Endothelial cell of umbilical vein (primary cell): ENCODE results near the gene KCNQ5. TPM values are rescaled to one million over a fixed set of nuclear protein-coding genes. Genes with fewer than 3 reads are reported as not detected.

Source experiments
- BruUV-seq: library from RNA; stranded (reverse); fragments of 400-500 nt; replicated peaks from 2 replicates; lab custom pipeline; 2021; lab: Mats Ljungman, UMichigan
- CTCF ChIA-PET: fragments of 300-600, 350-600 bp; sonication (Branson Sonifier 250); formaldehyde crosslinking; loops from one replicate; lab custom pipeline; 2021; ENCODE audit warnings: antibody characterized with exemption, inconsistent platforms; lab: Charles Lee
- POLR2A ChIA-PET: fragments of 300-600, 350-600 bp; sonication (Branson Sonifier 250); formaldehyde crosslinking; loops from one replicate; lab custom pipeline; 2021; ENCODE audit warnings: antibody characterized with exemption, inconsistent platforms; lab: Charles Lee
- DNase-seq: peaks from one replicate; pipeline ENCODE4 v3.0.0-alpha.2; 2011; ENCODE audit warnings: low read depth, low spot score
- FAIRE-seq: peaks from 2 replicates; lab custom pipeline; 2011; peaks lifted over from hg19 to GRCh38; lab: Jason Lieb, UNC
- H2AFZ ChIP-seq: 2 replicates; pipeline ENCODE4 v1.6.0; 2012; ENCODE audit warnings: low read depth, low read length, control low read depth, inconsistent platforms
- H3K27ac ChIP-seq: 2 replicates; pipeline ENCODE4 v1.5.1; 2011; ENCODE audit warnings: low read depth, mild to moderate bottlenecking, control low read depth, low read length, moderate library complexity; ENCODE audit not compliant: insufficient read depth
- H3K27me3 ChIP-seq, 2 experiments: 2 replicates each; pipeline versions ENCODE4 v1.6.0 to v1.6.1; 2011; ENCODE audit warnings: low read length in 2 of 2, mixed read lengths in 1 of 2; ENCODE audit not compliant: control insufficient read depth in 2 of 2, insufficient read depth in 2 of 2
- H3K36me3 ChIP-seq, 2 experiments: 2 replicates in 1 of 2; 3 replicates in 1 of 2; pipeline ENCODE4 v1.5.1; 2011; ENCODE audit warnings: low read length in 2 of 2, mild to moderate bottlenecking in 1 of 2, moderate library complexity in 1 of 2; ENCODE audit not compliant: control insufficient read depth in 2 of 2, insufficient read depth in 2 of 2; ENCODE audit errors: extremely low read depth in 1 of 2
- H3K4me1 ChIP-seq: 3 replicates; pipeline ENCODE4 v1.5.1; 2011; ENCODE audit warnings: mild to moderate bottlenecking, low read length; ENCODE audit not compliant: control insufficient read depth, insufficient read depth; ENCODE audit errors: extremely low read depth
- H3K4me2 ChIP-seq: 2 replicates; pipeline ENCODE4 v1.6.1; 2011; ENCODE audit warnings: low read length, control low read depth, mixed read lengths; ENCODE audit not compliant: insufficient read depth
- H3K4me3 ChIP-seq, 3 experiments: fragments of 200-600 bp in 1 of 3; sonication (generic), shearing (Covaris generic) in 1 of 3; replicated peaks in 1 of 3; 2 replicates each; pipeline ENCODE4 v1.5.1; 2011 to 2016; ENCODE audit warnings: control low read depth in 3 of 3, low read length in 3 of 3, mild to moderate bottlenecking in 2 of 3, inconsistent platforms in 1 of 3, low read depth in 1 of 3, moderate library complexity in 1 of 3; ENCODE audit not compliant: insufficient read depth in 1 of 3
- H3K79me2 ChIP-seq: 2 replicates; pipeline ENCODE4 v1.6.0; 2012; ENCODE audit warnings: low read length, inconsistent platforms; ENCODE audit not compliant: control insufficient read depth, insufficient read depth
- H3K9ac ChIP-seq: replicated peaks from 2 replicates; pipeline ENCODE3; 2011; ENCODE audit warnings: low read length, control low read depth; ENCODE audit not compliant: insufficient read depth; ENCODE audit errors: extremely low read depth
- H3K9me1 ChIP-seq: replicated peaks from 3 replicates; pipeline ENCODE4 v1.6.0; 2011; ENCODE audit warnings: mild to moderate bottlenecking, low read length; ENCODE audit not compliant: control insufficient read depth, insufficient read depth; ENCODE audit errors: extremely low read depth
- H3K9me3 ChIP-seq: replicated peaks from 2 replicates; pipeline ENCODE4 v1.5.1; 2012; ENCODE audit warnings: low read length, inconsistent platforms; ENCODE audit not compliant: control insufficient read depth, insufficient read depth
- H4K20me1 ChIP-seq: replicated peaks from 2 replicates; pipeline ENCODE3; 2011; ENCODE audit warnings: mild to moderate bottlenecking, low read length; ENCODE audit not compliant: control insufficient read depth, insufficient read depth; ENCODE audit errors: extremely low read depth
- CTCF ChIP-seq, 2 donors: IDR thresholded peaks; 1 replicate in 1 of 2; 2 replicates in 1 of 2; pipeline ENCODE4 v1.5.1; 2011; ENCODE audit warnings: low read length in 2 of 2, mild to moderate bottlenecking in 2 of 2, moderate library complexity in 2 of 2, control low read depth in 1 of 2, inconsistent platforms in 1 of 2, low read depth in 1 of 2; ENCODE audit not compliant: insufficient read depth in 1 of 2; ENCODE audit errors: extremely low read depth in 1 of 2
- FOS ChIP-seq: IDR thresholded peaks from 2 replicates; pipeline ENCODE4 v1.6.1; 2011; ENCODE audit warnings: mild to moderate bottlenecking, low read length, moderate library complexity, borderline replicate concordance; ENCODE audit not compliant: insufficient read depth
- GATA2 ChIP-seq: IDR thresholded peaks from 2 replicates; pipeline ENCODE4 v1.7.0; 2011; ENCODE audit warnings: low read depth, mild to moderate bottlenecking, moderate library complexity, mixed read lengths, low read length; ENCODE audit not compliant: insufficient read length, insufficient read depth
- JUN ChIP-seq: IDR thresholded peaks from 2 replicates; pipeline ENCODE4 v1.6.1; 2011; ENCODE audit warnings: borderline replicate concordance, low read depth; ENCODE audit not compliant: insufficient read length, insufficient read depth
- POLR2A ChIP-seq: IDR thresholded peaks from 2 replicates; pipeline ENCODE4 v1.6.1; 2012; ENCODE audit warnings: low read depth, mild to moderate bottlenecking, control low read depth, low read length
- POLR2AphosphoS5 ChIP-seq: IDR thresholded peaks from 2 replicates; pipeline ENCODE4 v1.6.1; 2012; ENCODE audit warnings: low read depth, mild to moderate bottlenecking, control low read depth, low read length, moderate library complexity; ENCODE audit not compliant: insufficient read depth
- dilution Hi-C: fragments of 300-500 bp; cut with MboI; formaldehyde crosslinking; loops from one replicate; pipeline ENCODE4 v1.15.0; 2019; ENCODE audit warnings: low sequenced_read_pairs; ENCODE audit not compliant: extremely low pct_ligation_motif_present
- intact Hi-C: fragments of 100-400 bp; cut with micrococcal nuclease; formaldehyde crosslinking; loops from one replicate; pipeline ENCODE4 v1.10.0; 2022
- polyA plus RNA-seq, 4 experiments: library from polyadenylated mRNA; depleted of rRNA in 3 of 4; stranded (reverse) in 3 of 4; unstranded in 1 of 4; fragments of >200 nt; gene quantifications; 2 replicates each; pipeline versions ENCODE4 v1.2.1 to v1.2.3, GENCODE V29; 2011 to 2012; ENCODE audit warnings: missing spikeins in 1 of 4
- total RNA-seq: library from RNA; stranded (reverse); gene quantifications from 2 replicates; pipeline ENCODE4 v1.2.3, GENCODE V29; 2021

KCNQ5 gene
- total and polyA plus RNA-seq, 2 donors (not counting 3 experiments of a cell fraction or from before 2014, with no cell fraction given): 0.22 TPM; not detected in 1

- peaks cover 0 to 2% of the 10 kb centered on the region in 2 experiments for H3K27me3 ChIP-seq
- no peaks in the 10 kb centered on the region for H3K9me1 ChIP-seq
- H2AFZ ChIP-seq: no peak overlapping the region
- H3K9ac ChIP-seq: no peak overlapping the region
- no peaks in the 10 kb centered on the region for H4K20me1 ChIP-seq
- FAIRE-seq: no peak
- no peaks in the 10 kb centered on the region for H3K9me3 ChIP-seq
- TF ChIP-seq POLR2A (no peak), FOS (no peak)
- no peak overlapping the region for H3K4me2 ChIP-seq
- H3K4me3 ChIP-seq: no peak overlapping the region
- no TSS peak for BruUV-seq
- ChIA-PET CTCF (no interaction called here), POLR2A (no interaction called here)
- no peaks in the 10 kb centered on the region for H3K79me2 ChIP-seq
- dilution Hi-C loops: no loop called here
- DNase-seq: no peak
- no peaks in the 10 kb centered on the region for H3K36me3 ChIP-seq
- intact Hi-C loops: no loop called here
- H3K4me1 ChIP-seq: no peaks in the 10 kb centered on the region
- H3K27ac ChIP-seq: no peak overlapping the region
Observed at GRCh38 chr6:72974276-72974675, 352.4 kb downstream of the KCNQ5 start.

DNA sequence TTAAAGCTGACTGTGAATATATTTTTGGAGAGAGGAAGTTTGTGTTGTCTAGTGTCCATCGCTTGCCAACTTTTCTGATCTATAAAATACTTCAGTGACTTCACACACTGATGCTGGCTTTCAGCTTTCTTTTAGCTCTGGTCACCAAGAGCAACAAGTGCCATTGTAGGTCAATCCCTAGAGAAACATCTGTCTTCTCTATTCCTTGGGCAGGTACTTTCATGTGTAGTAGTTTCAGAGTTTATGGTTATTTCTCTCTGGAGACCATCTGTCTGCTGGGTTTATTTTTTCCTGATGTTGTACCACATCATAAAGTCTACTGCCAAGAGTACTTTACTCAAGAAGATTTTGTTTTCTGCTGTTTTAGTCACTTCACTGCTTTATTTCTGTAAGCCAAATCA is 353.5 kb downstream of the KCNQ5 start:
- no peak for TF ChIP-seq FOS
- no peak for TF ChIP-seq POLR2AphosphoS5
- no peak for TF ChIP-seq CTCF (IDR thresholded peaks at IDR 0.05; ENCODE audit: extremely low read depth in 1 of 2, insufficient read depth in 1 of 2, low read depth in 1 of 2, low read length in 2 of 2)
- TF ChIP-seq GATA2: no peak
- TF ChIP-seq JUN: no peak
- ChIA-PET POLR2A (no interaction called here), CTCF (no interaction called here)
- Histone ChIP-seq H3K27ac (no peak overlapping the region), H3K4me3 (no peak overlapping the region), H2AFZ (no peak overlapping the region), H3K36me3 (no peaks in the 10 kb centered on the region), H3K9me3 (no peaks in the 10 kb centered on the region), H3K4me1 (no peaks in the 10 kb centered on the region), H3K79me2 (no peaks in the 10 kb centered on the region), H3K27me3 (peaks cover 0 to 2% of the 10 kb centered on the region in 2 experiments), H3K9me1 (no peaks in the 10 kb centered on the region), H4K20me1 (no peaks in the 10 kb centered on the region), H3K9ac (no peak overlapping the region), H3K4me2 (no peak overlapping the region)
- dilution Hi-C loops: no loop called here
- no TSS peak for BruUV-seq
- FAIRE-seq: no peak
- DNase-seq: no peak
- intact Hi-C loops: no loop called here
